Neutrophil (primary cell): ENCODE data around the gene DMAC2L.

Source experiments
- H3K27ac ChIP-seq: fragments of 200-600 bp; sonication (generic); 2 replicates; pipeline ENCODE4 v1.5.1; 2016; ENCODE audit warnings: mild to moderate bottlenecking, moderate library complexity
- H3K27me3 ChIP-seq: fragments of 200-600 bp; sonication (generic); 2 replicates; pipeline ENCODE4 v1.6.0; 2016; ENCODE audit warnings: mild to moderate bottlenecking
- H3K36me3 ChIP-seq: fragments of 200-600 bp; sonication (generic); 2 replicates; pipeline ENCODE4 v1.5.1; 2017
- H3K4me1 ChIP-seq, 2 experiments: fragments of 200-600 bp in 1 of 2; sonication (generic) in 1 of 2; 1 replicate in 1 of 2; 2 replicates in 1 of 2; pipeline versions ENCODE4 v1.5.1 to v1.6.1; 2013 to 2016; ENCODE audit warnings: low read depth in 1 of 2, low read length in 1 of 2, mild to moderate bottlenecking in 1 of 2, moderate library complexity in 1 of 2; ENCODE audit not compliant: control insufficient read depth in 1 of 2, insufficient read depth in 1 of 2
- H3K4me3 ChIP-seq, 2 experiments: fragments of 200-600 bp in 1 of 2; sonication (generic) in 1 of 2; 1 replicate in 1 of 2; 2 replicates in 1 of 2; pipeline ENCODE4 v1.5.1; 2013 to 2016; ENCODE audit warnings: low read depth in 1 of 2, low read length in 1 of 2, mild to moderate bottlenecking in 1 of 2, moderate library complexity in 1 of 2
- H3K9me3 ChIP-seq: fragments of 200-600 bp; sonication (generic); 2 replicates; pipeline ENCODE4 v1.5.1; 2016
- CTCF ChIP-seq: fragments of 200-600 bp; sonication (generic); IDR thresholded peaks from 2 replicates; pipeline ENCODE4 v1.5.1; 2016; ENCODE audit warnings: antibody characterized with exemption

DMAC2L gene

DNA sequence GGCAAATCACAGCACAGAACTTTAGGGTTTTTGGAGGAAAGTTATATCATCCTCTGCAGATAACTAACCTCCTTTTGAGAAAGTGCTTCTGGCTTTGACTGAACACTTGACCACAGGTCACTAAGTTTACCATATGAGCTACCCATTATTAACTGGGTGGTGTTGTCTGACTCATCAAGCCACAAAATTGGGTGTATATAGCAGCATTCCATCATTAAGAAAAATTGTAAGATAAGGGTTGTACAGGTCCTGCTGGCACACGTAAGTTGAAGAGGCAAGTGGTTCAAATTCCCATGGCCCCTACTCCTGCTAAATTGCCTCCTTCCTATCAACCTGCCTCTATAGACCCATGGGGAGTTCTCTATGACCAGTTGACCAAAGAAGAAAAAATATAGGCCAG is 39.6 kb upstream of the DMAC2L start:
- TF ChIP-seq CTCF, result no peak
- Histone ChIP-seq H3K4me1 (no peaks in the 10 kb centered on the region), H3K27ac (no peak overlapping the region), H3K9me3 (no peaks in the 10 kb centered on the region), H3K36me3 (no peaks in the 10 kb centered on the region), H3K4me3 (no peak overlapping the region), H3K27me3 (no peaks in the 10 kb centered on the region)

GRCh38 chr14:50285861-50286260 is 26.3 kb upstream of the DMAC2L start:
- Histone ChIP-seq H3K9me3 (no peaks in the 10 kb centered on the region), H3K4me1 (no peaks in the 10 kb centered on the region), H3K36me3 (no peaks in the 10 kb centered on the region), H3K27me3 (no peaks in the 10 kb centered on the region), H3K4me3 (no peak overlapping the region), H3K27ac (no peak overlapping the region)
- TF ChIP-seq CTCF, result no peak

GRCh38 chr14:50288146-50288545 is 24.0 kb upstream of the DMAC2L start:
- no peak for TF ChIP-seq CTCF
- Histone ChIP-seq H3K4me1 (no peaks in the 10 kb centered on the region), H3K27ac (no peak overlapping the region), H3K9me3 (no peaks in the 10 kb centered on the region), H3K36me3 (no peaks in the 10 kb centered on the region), H3K27me3 (no peaks in the 10 kb centered on the region), H3K4me3 (no peak overlapping the region)

DNA sequence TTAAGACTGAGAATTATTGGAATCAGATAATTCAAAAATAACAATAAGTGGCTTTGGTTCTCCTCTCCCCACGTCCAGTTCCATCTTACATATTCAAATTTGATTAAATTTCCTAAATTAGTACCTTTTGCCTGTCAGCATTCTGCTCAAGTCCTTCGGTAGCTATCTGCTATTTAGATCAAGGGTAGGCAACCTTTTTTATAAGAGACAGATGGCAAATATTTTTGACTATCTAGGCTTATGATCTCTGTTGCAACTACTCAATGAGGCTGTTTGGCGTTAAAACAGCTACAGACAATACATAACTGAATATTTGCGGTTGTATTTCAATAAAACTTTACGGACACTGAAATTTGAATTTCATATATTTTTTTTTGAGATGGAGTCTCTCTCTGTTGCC is 21.8 kb upstream of the DMAC2L start:
- no peak for TF ChIP-seq CTCF
- H3K27me3 ChIP-seq, result no peaks in the 10 kb centered on the region
- no peak overlapping the region for H3K27ac ChIP-seq
- H3K4me3 ChIP-seq, result no peak overlapping the region
- H3K9me3 ChIP-seq, result no peaks in the 10 kb centered on the region
- H3K36me3 ChIP-seq, result no peaks in the 10 kb centered on the region
- H3K4me1 ChIP-seq, result no peaks in the 10 kb centered on the region

DNA sequence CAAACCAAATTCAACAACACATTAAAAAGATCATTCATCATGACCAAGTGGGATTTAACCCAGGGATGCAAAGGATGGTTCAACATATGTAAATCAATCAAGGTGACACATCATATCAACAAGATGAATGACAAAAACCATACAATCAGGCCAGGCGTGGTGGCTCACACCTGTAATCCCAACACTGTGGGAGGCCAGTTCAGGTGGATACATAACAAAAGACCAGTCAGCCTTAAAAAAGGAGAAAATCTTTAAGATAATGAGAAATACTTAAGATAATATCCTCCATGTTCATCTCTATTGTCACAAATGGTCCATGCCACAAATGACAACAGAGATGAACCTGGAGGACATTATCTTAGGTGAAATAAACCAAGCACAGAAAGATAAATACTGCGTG is 12.5 kb upstream of the DMAC2L start:
- Histone ChIP-seq H3K4me3 (no peak overlapping the region), H3K4me1 (peaks cover 9 to 13% of the 10 kb centered on the region in 2 experiments), H3K36me3 (no peaks in the 10 kb centered on the region), H3K9me3 (no peaks in the 10 kb centered on the region), H3K27ac (no peak overlapping the region), H3K27me3 (no peaks in the 10 kb centered on the region)
- TF ChIP-seq CTCF, result no peak

DNA sequence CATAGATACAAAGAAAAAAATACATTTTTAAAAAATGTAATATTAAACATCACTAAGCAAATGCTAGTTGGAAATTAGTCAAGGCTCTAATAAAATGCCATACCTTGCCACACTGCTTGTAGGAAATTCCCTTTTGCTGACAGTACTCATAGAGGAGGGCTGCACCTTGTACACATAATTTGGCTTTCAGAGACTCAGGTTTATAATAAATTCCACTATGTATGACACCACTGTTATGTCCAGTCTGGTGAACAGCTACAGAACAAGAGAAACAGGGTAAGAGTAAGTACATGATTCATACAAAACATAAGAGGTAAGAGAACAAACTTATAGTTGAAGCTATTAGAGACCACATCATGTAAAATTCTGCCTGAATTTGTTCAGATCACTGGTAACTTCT is 10.2 kb upstream of the DMAC2L start:
- Histone ChIP-seq H3K36me3 (no peaks in the 10 kb centered on the region), H3K4me1 (peaks cover 9 to 13% of the 10 kb centered on the region in 2 experiments)

More for the DNA sequence above, 10.2 kb upstream of the DMAC2L start:
- Histone ChIP-seq H3K4me3 (no peak overlapping the region), H3K9me3 (no peaks in the 10 kb centered on the region), H3K27ac (no peak overlapping the region), H3K27me3 (no peaks in the 10 kb centered on the region)
- no peak for TF ChIP-seq CTCF
